ENCODE results near the gene CCDC182. TPM values are rescaled to one million over a fixed set of nuclear protein-coding genes. Genes with fewer than 3 reads are reported as not detected.

The CCDC182 gene
- total and polyA plus RNA-seq, 9 of the 15 experiments (the other 6 are each of a cell fraction or from before 2014, with no cell fraction given): not detected

DNA sequence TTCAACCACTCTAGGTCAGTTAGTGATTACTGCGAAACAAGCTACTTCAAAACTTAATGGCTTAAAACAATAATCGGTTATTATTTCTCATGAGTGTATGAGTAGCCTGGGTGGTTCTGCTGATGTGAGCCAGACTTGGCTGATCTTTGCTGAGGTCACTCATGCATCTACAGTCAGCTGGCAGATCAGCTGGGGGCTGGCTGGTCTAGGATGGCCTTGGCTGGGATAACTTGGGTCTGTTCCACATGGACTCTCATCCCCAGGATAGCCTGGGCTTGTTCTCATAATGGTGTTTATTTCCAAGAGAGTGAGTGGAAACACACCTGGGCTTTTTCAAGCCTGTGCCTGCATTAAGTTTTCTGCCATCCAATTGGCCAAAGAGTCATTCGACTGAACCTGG lies 13.0 kb downstream of the CCDC182 start:
- Histone ChIP-seq H2AFZ (ENCODE audit: low read depth, low read length) (no peak overlapping the region), H3K9ac (ENCODE audit: insufficient read depth in 1 of 2, low read depth in 2 of 2, low read length in 2 of 2) (no peak overlapping the region), H4K20me1 (replicated peaks; ENCODE audit: control insufficient read depth, insufficient read depth, low read length) (0 out of 2 replicates have a peak, but pooled peaks cover 3% of the 10 kb centered on the region), H3K27ac (ENCODE audit: extremely low read depth, low read depth, low read length) (no peak overlapping the region), H3K4me1 (replicated peaks in 1 of 2; ENCODE audit: control insufficient read depth in 2 of 2, insufficient read depth in 2 of 2, low read length in 2 of 2) (no peaks in the 10 kb centered on the region), H3K79me2 (ENCODE audit: control insufficient read depth, insufficient read depth, low read length) (no peaks in the 10 kb centered on the region), H3K9me1 (ENCODE audit: control insufficient read depth, insufficient read depth, low read length) (no peaks in the 10 kb centered on the region), H3K4me3 (no peak overlapping the region), H3K27me3 (ENCODE audit: control insufficient read depth in 2 of 2, insufficient read depth in 2 of 2, low read length in 2 of 2) (peaks cover 26 to 45% of the 10 kb centered on the region in 2 experiments), H3K4me2 (ENCODE audit: insufficient read depth, low read length) (no peak overlapping the region), H3K9me3 (replicated peaks; ENCODE audit: control insufficient read depth, insufficient read depth, low read depth, low read length) (no peaks in the 10 kb centered on the region), H3K36me3 (ENCODE audit: control insufficient read depth, insufficient read depth, low read length) (no peaks in the 10 kb centered on the region)
- intact Hi-C loops (cut with micrococcal nuclease) (no loop called here), in situ Hi-C loops (cut with MboI) (no loop called here)
- ChIA-PET CTCF (ENCODE audit: low intra/inter-chr PET ratio) (interaction anchor here (0.6 kb wide), 1 partner anchor 217 kb away, joined by 3 read pairs; no protein-coding TSS in a partner anchor), POLR2A (no interaction called here)
- 3% methylated on average over 3 of the region's 3 CpGs for WGBS (ENCODE audit: insufficient coverage, low coverage, missing lambda C conversion rate)
- TF ChIP-seq HMBOX1 (IDR thresholded peaks at IDR 0.05): no peak
- TF ChIP-seq PHF21A (IDR thresholded peaks at IDR 0.05; ENCODE audit: borderline replicate concordance, low read depth): no peak
- TF ChIP-seq, protein P1, sequence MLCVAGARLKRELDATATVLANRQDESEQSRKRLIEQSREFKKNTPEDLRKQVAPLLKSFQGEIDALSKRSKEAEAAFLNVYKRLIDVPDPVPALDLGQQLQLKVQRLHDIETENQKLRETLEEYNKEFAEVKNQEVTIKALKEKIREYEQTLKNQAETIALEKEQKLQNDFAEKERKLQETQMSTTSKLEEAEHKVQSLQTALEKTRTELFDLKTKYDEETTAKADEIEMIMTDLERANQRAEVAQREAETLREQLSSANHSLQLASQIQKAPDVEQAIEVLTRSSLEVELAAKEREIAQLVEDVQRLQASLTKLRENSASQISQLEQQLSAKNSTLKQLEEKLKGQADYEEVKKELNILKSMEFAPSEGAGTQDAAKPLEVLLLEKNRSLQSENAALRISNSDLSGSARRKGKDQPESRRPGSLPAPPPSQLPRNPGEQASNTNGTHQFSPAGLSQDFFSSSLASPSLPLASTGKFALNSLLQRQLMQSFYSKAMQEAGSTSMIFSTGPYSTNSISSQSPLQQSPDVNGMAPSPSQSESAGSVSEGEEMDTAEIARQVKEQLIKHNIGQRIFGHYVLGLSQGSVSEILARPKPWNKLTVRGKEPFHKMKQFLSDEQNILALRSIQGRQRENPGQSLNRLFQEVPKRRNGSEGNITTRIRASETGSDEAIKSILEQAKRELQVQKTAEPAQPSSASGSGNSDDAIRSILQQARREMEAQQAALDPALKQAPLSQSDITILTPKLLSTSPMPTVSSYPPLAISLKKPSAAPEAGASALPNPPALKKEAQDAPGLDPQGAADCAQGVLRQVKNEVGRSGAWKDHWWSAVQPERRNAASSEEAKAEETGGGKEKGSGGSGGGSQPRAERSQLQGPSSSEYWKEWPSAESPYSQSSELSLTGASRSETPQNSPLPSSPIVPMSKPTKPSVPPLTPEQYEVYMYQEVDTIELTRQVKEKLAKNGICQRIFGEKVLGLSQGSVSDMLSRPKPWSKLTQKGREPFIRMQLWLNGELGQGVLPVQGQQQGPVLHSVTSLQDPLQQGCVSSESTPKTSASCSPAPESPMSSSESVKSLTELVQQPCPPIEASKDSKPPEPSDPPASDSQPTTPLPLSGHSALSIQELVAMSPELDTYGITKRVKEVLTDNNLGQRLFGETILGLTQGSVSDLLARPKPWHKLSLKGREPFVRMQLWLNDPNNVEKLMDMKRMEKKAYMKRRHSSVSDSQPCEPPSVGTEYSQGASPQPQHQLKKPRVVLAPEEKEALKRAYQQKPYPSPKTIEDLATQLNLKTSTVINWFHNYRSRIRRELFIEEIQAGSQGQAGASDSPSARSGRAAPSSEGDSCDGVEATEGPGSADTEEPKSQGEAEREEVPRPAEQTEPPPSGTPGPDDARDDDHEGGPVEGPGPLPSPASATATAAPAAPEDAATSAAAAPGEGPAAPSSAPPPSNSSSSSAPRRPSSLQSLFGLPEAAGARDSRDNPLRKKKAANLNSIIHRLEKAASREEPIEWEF (CRISPR knock-in tag; IDR thresholded peaks at IDR 0.05): no peak
- no peak for TF ChIP-seq ASH1L (IDR thresholded peaks at IDR 0.05; ENCODE audit: borderline replicate concordance, low read depth, partially characterized antibody)
- TF ChIP-seq MCM2 (IDR thresholded peaks at IDR 0.05; ENCODE audit: low read depth): no peak
- no TSS peak for BruUV-seq (replicated peaks)
- peak; percentile 40 for FAIRE-seq
- no peak for DNase-seq (ENCODE audit: extremely low read depth in 1 of 4, low spot score in 3 of 4)
- no peak for ATAC-seq
